K562 (cell line): Measurements from ENCODE around the gene PTPRU. TPM values are rescaled to one million over a fixed set of nuclear protein-coding genes. Genes with fewer than 3 reads are reported as not detected.

ENCODE experiments used
- ATAC-seq: fragments of 200-7000 bp; cut with Tn5 transposase; 3 replicates; pipeline ENCODE4 v1.9.1; 2020; ENCODE audit warnings: moderate library complexity
- BruUV-seq: library from RNA; stranded (reverse); fragments of 400-500 nt; replicated peaks from 2 replicates; lab custom pipeline; 2021; lab: Mats Ljungman, UMichigan
- CTCF ChIA-PET: fragments of 300-600 bp; formaldehyde crosslinking; extraction: SDS; loops from one replicate; lab custom pipeline; 2021; ENCODE audit warnings: low intra/inter-chr PET ratio; lab: Yijun Ruan, JAX
- POLR2A ChIA-PET: fragments of 300-600, 350-650 bp; sonication (Branson Sonifier 250); formaldehyde crosslinking; extraction: SDS; loops from one replicate; lab custom pipeline; 2021; ENCODE audit warnings: antibody characterized with exemption, inconsistent platforms; lab: Yijun Ruan, JAX
- DNase-seq, 4 experiments: peaks; one replicate each; pipeline versions ENCODE4 v3.0.0 to v3.0.0-alpha.2; 2011 to 2018; ENCODE audit warnings: low spot score in 3 of 4, mixed read lengths in 3 of 4; ENCODE audit errors: extremely low read depth in 1 of 4
- FAIRE-seq: peaks from 2 replicates; lab custom pipeline; 2011; peaks lifted over from hg19 to GRCh38; lab: Jason Lieb, UNC
- H2AFZ ChIP-seq: 2 replicates; pipeline ENCODE4 v1.6.0; 2011; ENCODE audit warnings: low read depth, low read length, control low read depth, inconsistent platforms
- H3K27ac ChIP-seq: fragments of 200-600 bp; 3 replicates; pipeline ENCODE4 v1.8.0; 2011; ENCODE audit warnings: low read depth, mild to moderate bottlenecking, control low read depth, inconsistent platforms, low read length, moderate library complexity, mixed read lengths; ENCODE audit errors: extremely low read depth
- H3K27me3 ChIP-seq, 2 experiments: fragments of 300-600 bp in 1 of 2; 2 replicates in 1 of 2; 3 replicates in 1 of 2; pipeline versions ENCODE4 v1.6.0 to v1.8.0; 2011; ENCODE audit warnings: inconsistent platforms in 2 of 2, low read length in 2 of 2, mild to moderate bottlenecking in 1 of 2, mixed read lengths in 1 of 2, moderate library complexity in 1 of 2; ENCODE audit not compliant: control insufficient read depth in 2 of 2, insufficient read depth in 2 of 2
- H3K36me3 ChIP-seq: fragments of 300-600 bp; 3 replicates; pipeline ENCODE4 v1.8.0; 2011; ENCODE audit warnings: mild to moderate bottlenecking, low read length, inconsistent platforms; ENCODE audit not compliant: control insufficient read depth, insufficient read depth
- H3K4me1 ChIP-seq, 2 experiments: fragments of 200-600 bp in 1 of 2; replicated peaks in 1 of 2; 2 replicates in 1 of 2; 3 replicates in 1 of 2; pipeline versions ENCODE4 v1.5.1 to v1.8.0; 2011; ENCODE audit warnings: inconsistent platforms in 2 of 2, low read length in 2 of 2, mild to moderate bottlenecking in 1 of 2, mixed read lengths in 1 of 2, moderate library complexity in 1 of 2; ENCODE audit not compliant: control insufficient read depth in 2 of 2, insufficient read depth in 2 of 2
- H3K4me2 ChIP-seq: 2 replicates; pipeline ENCODE4 v1.6.1; 2011; ENCODE audit warnings: low read length, control low read depth, inconsistent platforms, mixed read lengths; ENCODE audit not compliant: insufficient read depth
- H3K4me3 ChIP-seq: fragments of 200-600 bp; sonication (generic), shearing (Covaris generic); 2 replicates; pipeline ENCODE4 v1.5.1; 2016; ENCODE audit warnings: control low read depth, inconsistent platforms
- H3K79me2 ChIP-seq: fragments of 200-600 bp; 3 replicates; pipeline ENCODE4 v1.8.0; 2011; ENCODE audit warnings: low read length, inconsistent platforms; ENCODE audit not compliant: control insufficient read depth, insufficient read depth
- H3K9ac ChIP-seq, 2 experiments: 2 replicates each; pipeline versions ENCODE4 v1.6.0 to v1.6.1; 2011; ENCODE audit warnings: low read depth in 2 of 2, low read length in 2 of 2, control low read depth in 1 of 2, inconsistent platforms in 1 of 2, mild to moderate bottlenecking in 1 of 2, mixed read lengths in 1 of 2; ENCODE audit not compliant: insufficient read depth in 1 of 2
- H3K9me1 ChIP-seq: one replicate; pipeline ENCODE4 v1.6.0; 2011; ENCODE audit warnings: inconsistent platforms, mild to moderate bottlenecking, low read length, moderate library complexity; ENCODE audit not compliant: control insufficient read depth, insufficient read depth
- H3K9me3 ChIP-seq: replicated peaks from 2 replicates; pipeline ENCODE4 v1.5.1; 2011; ENCODE audit warnings: low read depth, low read length, inconsistent platforms; ENCODE audit not compliant: control insufficient read depth, insufficient read depth
- H4K20me1 ChIP-seq: replicated peaks from 2 replicates; pipeline ENCODE4 v1.6.1; 2011; ENCODE audit warnings: low read length, inconsistent platforms, mixed read lengths; ENCODE audit not compliant: control insufficient read depth, insufficient read depth
- BCOR ChIP-seq: fragments of 450-650 bp; IDR thresholded peaks from 2 replicates; pipeline ENCODE4 v1.6.1; 2016
- EP400 ChIP-seq: fragments of 450-650 bp; IDR thresholded peaks from 2 replicates; pipeline ENCODE4 v1.6.1; 2017; ENCODE audit warnings: antibody characterized with exemption, mild to moderate bottlenecking, moderate library complexity
- POLR2AphosphoS5 ChIP-seq: IDR thresholded peaks from 2 replicates; pipeline ENCODE4 v1.6.1; 2011; ENCODE audit warnings: mild to moderate bottlenecking, low read depth, low read length, moderate library complexity; ENCODE audit not compliant: control insufficient read depth, insufficient read depth
- PTRF ChIP-seq: fragments of 450-650 bp; IDR thresholded peaks from 2 replicates; pipeline ENCODE4 v1.6.1; 2016; ENCODE audit warnings: mild to moderate bottlenecking, missing genetic modification characterization, missing compliant biosample characterization
- PTTG1 ChIP-seq: fragments of 450-650 bp; IDR thresholded peaks from 2 replicates; pipeline ENCODE4 v1.6.1; 2016; ENCODE audit warnings: low read depth, mild to moderate bottlenecking, missing genetic modification characterization, missing compliant biosample characterization
- SMARCA5 ChIP-seq: fragments of 450-650 bp; IDR thresholded peaks from 2 replicates; pipeline ENCODE4 v1.6.1; 2016
- TEAD1 ChIP-seq, 2 experiments: fragments of 450-650 bp in 1 of 2; sonication (generic) in 1 of 2; formaldehyde crosslinking; IDR thresholded peaks; 2 replicates each; pipeline versions ENCODE4 v1.4.0 to v1.8.0; 2020 to 2022; ENCODE audit warnings: mild to moderate bottlenecking in 2 of 2, missing genetic modification reagents in 1 of 2
- THRAP3 ChIP-seq: fragments of 450-650 bp; IDR thresholded peaks from 2 replicates; pipeline ENCODE4 v1.6.1; 2016; ENCODE audit warnings: mild to moderate bottlenecking, inconsistent platforms, borderline replicate concordance
- ZBTB1 ChIP-seq: sonication (generic); formaldehyde crosslinking; IDR thresholded peaks from 2 replicates; pipeline ENCODE4 v1.8.1; 2023; ENCODE audit warnings: missing genetic modification reagents, low read depth, mild to moderate bottlenecking, borderline replicate concordance
- ZNF592 ChIP-seq: fragments of 450-650 bp; IDR thresholded peaks from 2 replicates; pipeline ENCODE4 v1.6.1; 2017; ENCODE audit warnings: antibody characterized with exemption, mild to moderate bottlenecking
- WGBS: fragments of 100-300 bp; shearing (Covaris generic); methylation state at CpG from one replicate; pipeline ENCODE4 v1.1.6; 2016; ENCODE audit warnings: low coverage, mixed read lengths; ENCODE audit not compliant: insufficient coverage; ENCODE audit errors: missing lambda C conversion rate; 5-methylcytosine and 5-hydroxymethylcytosine counted together
- in situ Hi-C: fragments of 300-500 bp; cut with MboI; formaldehyde crosslinking; loops from 4 replicates; pipeline ENCODE4 v1.15.0; 2018; ENCODE audit warnings: inconsistent platforms, mixed read lengths
- intact Hi-C: fragments of 100-400 bp; cut with micrococcal nuclease; formaldehyde crosslinking; loops from 2 replicates; pipeline ENCODE4 v1.14.2; 2022
- polyA plus RNA-seq, 8 experiments: library from polyadenylated mRNA; depleted of rRNA in 4 of 8; stranded (reverse) in 5 of 8; unstranded in 3 of 8; fragments of >200 nt; fragmentation: Nextera tagmentation in 2 of 8; fragmentation: Illumina TruSeq in 1 of 8; extraction: Ambion mirVana in 2 of 8; extraction: Trizol in 1 of 8; gene quantifications; 2 replicates each; pipeline versions ENCODE4 v1.2.1 to v1.2.3, GENCODE V29; 2011 to 2014; ENCODE audit warnings: inconsistent platforms in 1 of 8, missing spikeins in 1 of 8
- total RNA-seq, 7 experiments: library from RNA; depleted of rRNA in 6 of 7; stranded (reverse); fragments of >200 nt in 6 of 7; fragmentation: Illumina TruSeq in 2 of 7; extraction: Trizol in 2 of 7; gene quantifications; 2 replicates each; pipeline versions ENCODE4 v1.2.1 to v1.2.3, GENCODE V29; 2011 to 2021; ENCODE audit warnings: low replicate concordance in 1 of 7
- TF ChIP-seq, protein P1 (sequence below): fragments of 200-400 bp; formaldehyde crosslinking; IDR thresholded peaks from 2 replicates; pipeline ENCODE4 v1.6.1; 2017; ENCODE audit warnings: mild to moderate bottlenecking, low read depth, low read length, moderate library complexity

The PTPRU gene
- total and polyA plus RNA-seq, 9 of the 15 experiments (the other 6 are each of a cell fraction or from before 2014, with no cell fraction given) = 0.01 to 2.9 (median 1.0) TPM

DNA sequence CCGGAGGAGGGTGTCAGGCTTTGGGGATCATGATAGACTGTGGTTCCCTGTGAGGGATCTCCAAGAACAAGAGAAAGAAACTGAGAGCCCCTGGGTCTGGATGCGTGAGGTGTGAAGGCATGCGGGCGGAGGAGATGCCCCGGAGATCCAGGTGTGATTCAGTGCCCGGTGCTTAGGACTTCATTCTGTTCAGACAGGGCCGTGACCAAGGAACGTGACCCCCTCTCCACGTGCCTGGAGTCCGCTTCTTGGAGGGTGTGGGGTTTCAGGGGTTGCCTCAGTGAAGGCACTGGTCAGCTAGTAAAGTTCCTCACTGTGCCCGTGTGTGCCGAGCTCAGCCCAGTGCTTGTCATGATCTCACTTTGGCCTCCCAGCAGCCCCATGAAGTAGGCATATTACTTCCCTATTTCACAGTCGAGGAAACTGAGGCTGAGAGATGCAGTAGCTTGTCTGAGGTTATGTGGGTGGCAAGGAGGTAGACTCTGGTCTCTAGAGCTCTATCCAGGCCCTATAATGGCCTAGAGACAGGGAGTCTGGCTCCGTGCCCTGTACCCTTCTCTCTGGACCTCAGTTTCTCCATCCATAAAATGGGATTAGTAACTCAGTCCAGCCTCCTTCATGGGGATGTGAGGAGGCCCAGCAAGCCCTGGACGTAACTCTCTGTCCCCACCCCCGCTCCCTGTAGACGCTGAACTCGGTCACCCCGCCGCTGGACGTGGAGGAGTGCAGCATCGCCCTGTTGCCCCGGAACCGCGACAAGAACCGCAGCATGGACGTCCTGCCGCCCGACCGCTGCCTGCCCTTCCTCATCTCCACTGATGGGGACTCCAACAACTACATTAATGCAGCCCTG, 81.0 kb downstream of the PTPRU start:
- in situ Hi-C loops (no loop called here), intact Hi-C loops (loop anchor here (5.0 kb wide), 1 partner anchor 80 kb away; the partner anchor contains the start of gene PTPRU)
- ATAC-seq (no peak), DNase-seq (no peak), FAIRE-seq (no peak)
- Histone ChIP-seq H3K36me3 (no peaks in the 10 kb centered on the region), H3K4me1 (peaks cover 0 to 12% of the 10 kb centered on the region in 2 experiments; a peak in 2 of 5 replicates), H3K27me3 (peaks cover 28 to 55% of the 10 kb centered on the region in 2 experiments), H3K9me3 (no peaks in the 10 kb centered on the region), H3K4me2 (no peak overlapping the region), H4K20me1 (peaks cover 33% of the 10 kb centered on the region), H3K27ac (no peak overlapping the region), H3K9me1 (no peaks in the 10 kb centered on the region), H3K4me3 (no peak overlapping the region), H3K9ac (0 out of 4 replicates have a peak overlapping the region, but pooled peaks of 1 of the 2 experiments have one; percentile 7), H3K79me2 (no peaks in the 10 kb centered on the region), H2AFZ (no peak overlapping the region)
- CTCF ChIA-PET = no interaction called here
- WGBS = 4% methylated on average over 30 of the region's 30 CpGs
- BruUV-seq = no TSS peak
- POLR2A ChIA-PET = interaction anchor here (0.7 to 1.1 kb wide), 2 partner anchors 35 to 924 kb away, joined by 3 to 4 read pairs; no protein-coding TSS in a partner anchor
- TF ChIP-seq TEAD1 (CRISPR knock-in tag; IDR thresholded peaks at IDR 0.05) (no peak), ZBTB1 (CRISPR knock-in tag) (peak; percentile 75), PTTG1 (tag) (no peak), POLR2AphosphoS5 (no peak), EP400 (no peak), ZNF592 (no peak), BCOR (peak; percentile 70), SMARCA5 (0 out of 2 replicates have a peak, but pooled peaks have one; percentile 39), THRAP3 (no peak), PTRF (tag) (no peak)
- TF ChIP-seq, protein P1, sequence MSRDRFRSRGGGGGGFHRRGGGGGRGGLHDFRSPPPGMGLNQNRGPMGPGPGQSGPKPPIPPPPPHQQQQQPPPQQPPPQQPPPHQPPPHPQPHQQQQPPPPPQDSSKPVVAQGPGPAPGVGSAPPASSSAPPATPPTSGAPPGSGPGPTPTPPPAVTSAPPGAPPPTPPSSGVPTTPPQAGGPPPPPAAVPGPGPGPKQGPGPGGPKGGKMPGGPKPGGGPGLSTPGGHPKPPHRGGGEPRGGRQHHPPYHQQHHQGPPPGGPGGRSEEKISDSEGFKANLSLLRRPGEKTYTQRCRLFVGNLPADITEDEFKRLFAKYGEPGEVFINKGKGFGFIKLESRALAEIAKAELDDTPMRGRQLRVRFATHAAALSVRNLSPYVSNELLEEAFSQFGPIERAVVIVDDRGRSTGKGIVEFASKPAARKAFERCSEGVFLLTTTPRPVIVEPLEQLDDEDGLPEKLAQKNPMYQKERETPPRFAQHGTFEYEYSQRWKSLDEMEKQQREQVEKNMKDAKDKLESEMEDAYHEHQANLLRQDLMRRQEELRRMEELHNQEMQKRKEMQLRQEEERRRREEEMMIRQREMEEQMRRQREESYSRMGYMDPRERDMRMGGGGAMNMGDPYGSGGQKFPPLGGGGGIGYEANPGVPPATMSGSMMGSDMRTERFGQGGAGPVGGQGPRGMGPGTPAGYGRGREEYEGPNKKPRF = no peak
